K562 (cell line): ENCODE measurements around the gene CNIH3. TPM values are rescaled to one million over a fixed set of nuclear protein-coding genes. Genes with fewer than 3 reads are reported as not detected.

Source experiments
- KDM1A ChIP-seq, 2 experiments: fragments of 450-650 bp; IDR thresholded peaks; 2 replicates each; pipeline ENCODE4 v1.6.1; 2016; ENCODE audit warnings: mild to moderate bottlenecking in 2 of 2
- KLF16 ChIP-seq: IDR thresholded peaks from 2 replicates; pipeline ENCODE4 v1.6.1; 2016; ENCODE audit warnings: antibody characterized with exemption
- LCOR ChIP-seq: sonication (generic); formaldehyde crosslinking; IDR thresholded peaks from 2 replicates; pipeline ENCODE4 v1.8.0; 2022; ENCODE audit warnings: mild to moderate bottlenecking, missing genetic modification reagents
- NR2C1 ChIP-seq, 2 experiments: fragments of 450-650 bp; IDR thresholded peaks; 2 replicates each; pipeline ENCODE4 v1.6.1; 2017; ENCODE audit warnings: mild to moderate bottlenecking in 2 of 2, antibody characterized with exemption in 1 of 2, inconsistent platforms in 1 of 2, missing compliant biosample characterization in 1 of 2, missing genetic modification characterization in 1 of 2
- RBM14 ChIP-seq: fragments of 200-400 bp; formaldehyde crosslinking; IDR thresholded peaks from 2 replicates; pipeline ENCODE4 v1.6.1; 2018; ENCODE audit warnings: low read depth, mild to moderate bottlenecking, low read length, moderate library complexity, borderline replicate concordance; ENCODE audit not compliant: insufficient read depth
- XRCC5 ChIP-seq: fragments of 200-400 bp; formaldehyde crosslinking; IDR thresholded peaks from 2 replicates; pipeline ENCODE4 v1.6.1; 2017; ENCODE audit warnings: low read depth, mild to moderate bottlenecking, low read length
- ZNF384 ChIP-seq: IDR thresholded peaks from 2 replicates; pipeline ENCODE4 v1.6.1; 2012; ENCODE audit warnings: low read depth, low read length, improper control_type of control experiment
- polyA plus RNA-seq, 8 experiments: library from polyadenylated mRNA; depleted of rRNA in 4 of 8; stranded (reverse) in 5 of 8; unstranded in 3 of 8; fragments of >200 nt; fragmentation: Nextera tagmentation in 2 of 8; fragmentation: Illumina TruSeq in 1 of 8; extraction: Ambion mirVana in 2 of 8; extraction: Trizol in 1 of 8; gene quantifications; 2 replicates each; pipeline versions ENCODE4 v1.2.1 to v1.2.3, GENCODE V29; 2011 to 2014; ENCODE audit warnings: inconsistent platforms in 1 of 8, missing spikeins in 1 of 8
- total RNA-seq, 7 experiments: library from RNA; depleted of rRNA in 6 of 7; stranded (reverse); fragments of >200 nt in 6 of 7; fragmentation: Illumina TruSeq in 2 of 7; extraction: Trizol in 2 of 7; gene quantifications; 2 replicates each; pipeline versions ENCODE4 v1.2.1 to v1.2.3, GENCODE V29; 2011 to 2021; ENCODE audit warnings: low replicate concordance in 1 of 7
- TF ChIP-seq, protein P1 (sequence below): fragments of 250-450 bp; sonication (Bioruptor Pico); IDR thresholded peaks from 2 replicates; pipeline ENCODE4 v1.4.0; 2020; ENCODE audit warnings: mild to moderate bottlenecking
- TF ChIP-seq, protein P2 (sequence below), 2 experiments: fragments of 450-650 bp; formaldehyde crosslinking in 1 of 2; IDR thresholded peaks; 2 replicates each; pipeline versions ENCODE4 v1.4.0 to v1.6.1; 2014 to 2020; ENCODE audit warnings: mild to moderate bottlenecking in 2 of 2, borderline replicate concordance in 1 of 2, low read depth in 1 of 2
- TF ChIP-seq, protein P3 (sequence below), 3 experiments: IDR thresholded peaks in 2 of 3; conservative IDR thresholded peaks in 1 of 3; 2 replicates each; pipeline ENCODE4 v1.5.1; 2011 to 2012; ENCODE audit warnings: low read length in 3 of 3, mild to moderate bottlenecking in 3 of 3, control low read depth in 2 of 3, improper control_type of control experiment in 1 of 3, inconsistent platforms in 1 of 3, low read depth in 1 of 3, mixed read lengths in 1 of 3, moderate library complexity in 1 of 3; ENCODE audit not compliant: insufficient read depth in 2 of 3
- TF ChIP-seq, protein P4 (sequence below): fragments of 450-650 bp; formaldehyde crosslinking; IDR thresholded peaks from 2 replicates; pipeline ENCODE4 v1.4.0; 2020; ENCODE audit warnings: mild to moderate bottlenecking, moderate library complexity

Gene CNIH3
- total and polyA plus RNA-seq, 9 of the 15 experiments (the other 6 are each of a cell fraction or from before 2014, with no cell fraction given): 0.14 to 1.8 (median 0.79) TPM

DNA sequence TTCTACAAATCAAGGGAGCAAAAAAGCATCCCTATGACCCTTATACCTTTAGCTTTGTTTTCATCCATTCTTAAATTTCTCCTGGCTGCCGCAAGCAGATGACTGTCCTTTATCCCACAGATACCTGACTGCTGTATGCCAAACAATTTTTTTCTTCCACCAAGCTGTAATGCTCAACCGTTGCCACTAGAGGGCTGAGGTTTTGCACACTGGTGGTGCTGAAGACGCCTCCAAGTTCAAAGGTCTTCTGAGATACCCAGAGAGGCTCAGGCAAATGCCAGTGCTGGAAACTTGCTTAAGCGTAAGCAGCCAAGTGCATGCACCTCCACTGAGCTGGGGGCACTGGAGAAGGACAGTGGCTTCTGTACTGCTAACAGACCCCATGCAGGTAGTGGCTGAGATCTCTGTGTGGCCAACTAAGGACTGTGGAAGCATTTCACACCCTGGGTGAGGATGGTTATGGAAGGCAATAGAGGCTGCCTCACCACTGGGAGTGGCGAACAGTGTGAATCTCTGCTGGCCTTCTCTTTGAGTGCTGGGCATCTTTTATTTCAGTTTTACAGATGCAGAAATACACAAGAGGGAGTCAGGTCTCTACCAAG lies 28.5 kb downstream of the CNIH3 start (continued):
- TF ChIP-seq KLF16 (0 out of 2 replicates have a peak, but pooled peaks have one; percentile 7), LCOR (CRISPR knock-in tag) (no peak), RBM14 (no peak), ZNF384 (peak; percentile 74), NR2C1 (IDR thresholded peaks at IDR 0.05) (peak; percentile 84), NR2C1 (tag; IDR thresholded peaks at IDR 0.05) (peak; percentile 90), XRCC5 (peak; percentile 30; the same call in 1 of the 2 replicates), KDM1A (IDR thresholded peaks at IDR 0.05) (no peak)
- TF ChIP-seq, protein P1, sequence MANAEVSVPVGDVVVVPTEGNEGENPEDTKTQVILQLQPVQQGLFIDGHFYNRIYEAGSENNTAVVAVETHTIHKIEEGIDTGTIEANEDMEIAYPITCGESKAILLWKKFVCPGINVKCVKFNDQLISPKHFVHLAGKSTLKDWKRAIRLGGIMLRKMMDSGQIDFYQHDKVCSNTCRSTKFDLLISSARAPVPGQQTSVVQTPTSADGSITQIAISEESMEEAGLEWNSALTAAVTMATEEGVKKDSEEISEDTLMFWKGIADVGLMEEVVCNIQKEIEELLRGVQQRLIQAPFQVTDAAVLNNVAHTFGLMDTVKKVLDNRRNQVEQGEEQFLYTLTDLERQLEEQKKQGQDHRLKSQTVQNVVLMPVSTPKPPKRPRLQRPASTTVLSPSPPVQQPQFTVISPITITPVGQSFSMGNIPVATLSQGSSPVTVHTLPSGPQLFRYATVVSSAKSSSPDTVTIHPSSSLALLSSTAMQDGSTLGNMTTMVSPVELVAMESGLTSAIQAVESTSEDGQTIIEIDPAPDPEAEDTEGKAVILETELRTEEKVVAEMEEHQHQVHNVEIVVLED (CRISPR knock-in tag): no peak
- TF ChIP-seq, protein P2, sequence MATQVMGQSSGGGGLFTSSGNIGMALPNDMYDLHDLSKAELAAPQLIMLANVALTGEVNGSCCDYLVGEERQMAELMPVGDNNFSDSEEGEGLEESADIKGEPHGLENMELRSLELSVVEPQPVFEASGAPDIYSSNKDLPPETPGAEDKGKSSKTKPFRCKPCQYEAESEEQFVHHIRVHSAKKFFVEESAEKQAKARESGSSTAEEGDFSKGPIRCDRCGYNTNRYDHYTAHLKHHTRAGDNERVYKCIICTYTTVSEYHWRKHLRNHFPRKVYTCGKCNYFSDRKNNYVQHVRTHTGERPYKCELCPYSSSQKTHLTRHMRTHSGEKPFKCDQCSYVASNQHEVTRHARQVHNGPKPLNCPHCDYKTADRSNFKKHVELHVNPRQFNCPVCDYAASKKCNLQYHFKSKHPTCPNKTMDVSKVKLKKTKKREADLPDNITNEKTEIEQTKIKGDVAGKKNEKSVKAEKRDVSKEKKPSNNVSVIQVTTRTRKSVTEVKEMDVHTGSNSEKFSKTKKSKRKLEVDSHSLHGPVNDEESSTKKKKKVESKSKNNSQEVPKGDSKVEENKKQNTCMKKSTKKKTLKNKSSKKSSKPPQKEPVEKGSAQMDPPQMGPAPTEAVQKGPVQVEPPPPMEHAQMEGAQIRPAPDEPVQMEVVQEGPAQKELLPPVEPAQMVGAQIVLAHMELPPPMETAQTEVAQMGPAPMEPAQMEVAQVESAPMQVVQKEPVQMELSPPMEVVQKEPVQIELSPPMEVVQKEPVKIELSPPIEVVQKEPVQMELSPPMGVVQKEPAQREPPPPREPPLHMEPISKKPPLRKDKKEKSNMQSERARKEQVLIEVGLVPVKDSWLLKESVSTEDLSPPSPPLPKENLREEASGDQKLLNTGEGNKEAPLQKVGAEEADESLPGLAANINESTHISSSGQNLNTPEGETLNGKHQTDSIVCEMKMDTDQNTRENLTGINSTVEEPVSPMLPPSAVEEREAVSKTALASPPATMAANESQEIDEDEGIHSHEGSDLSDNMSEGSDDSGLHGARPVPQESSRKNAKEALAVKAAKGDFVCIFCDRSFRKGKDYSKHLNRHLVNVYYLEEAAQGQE (IDR thresholded peaks at IDR 0.05; ENCODE audit: borderline replicate concordance): peak; percentile 48; the same call in 1 of the 2 replicates
- TF ChIP-seq, protein P2 (CRISPR knock-in tag; IDR thresholded peaks at IDR 0.05; ENCODE audit: low read depth): no peak
- TF ChIP-seq, protein P3, sequence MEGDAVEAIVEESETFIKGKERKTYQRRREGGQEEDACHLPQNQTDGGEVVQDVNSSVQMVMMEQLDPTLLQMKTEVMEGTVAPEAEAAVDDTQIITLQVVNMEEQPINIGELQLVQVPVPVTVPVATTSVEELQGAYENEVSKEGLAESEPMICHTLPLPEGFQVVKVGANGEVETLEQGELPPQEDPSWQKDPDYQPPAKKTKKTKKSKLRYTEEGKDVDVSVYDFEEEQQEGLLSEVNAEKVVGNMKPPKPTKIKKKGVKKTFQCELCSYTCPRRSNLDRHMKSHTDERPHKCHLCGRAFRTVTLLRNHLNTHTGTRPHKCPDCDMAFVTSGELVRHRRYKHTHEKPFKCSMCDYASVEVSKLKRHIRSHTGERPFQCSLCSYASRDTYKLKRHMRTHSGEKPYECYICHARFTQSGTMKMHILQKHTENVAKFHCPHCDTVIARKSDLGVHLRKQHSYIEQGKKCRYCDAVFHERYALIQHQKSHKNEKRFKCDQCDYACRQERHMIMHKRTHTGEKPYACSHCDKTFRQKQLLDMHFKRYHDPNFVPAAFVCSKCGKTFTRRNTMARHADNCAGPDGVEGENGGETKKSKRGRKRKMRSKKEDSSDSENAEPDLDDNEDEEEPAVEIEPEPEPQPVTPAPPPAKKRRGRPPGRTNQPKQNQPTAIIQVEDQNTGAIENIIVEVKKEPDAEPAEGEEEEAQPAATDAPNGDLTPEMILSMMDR (IDR thresholded peaks at IDR 0.05 in 2 of 3, conservative IDR thresholded peaks at IDR 0.05 in 1 of 3; ENCODE audit: insufficient read depth in 2 of 3, low read depth in 1 of 3, low read length in 3 of 3): peak; percentile 84 to 92 (median 90)
- TF ChIP-seq, protein P4, sequence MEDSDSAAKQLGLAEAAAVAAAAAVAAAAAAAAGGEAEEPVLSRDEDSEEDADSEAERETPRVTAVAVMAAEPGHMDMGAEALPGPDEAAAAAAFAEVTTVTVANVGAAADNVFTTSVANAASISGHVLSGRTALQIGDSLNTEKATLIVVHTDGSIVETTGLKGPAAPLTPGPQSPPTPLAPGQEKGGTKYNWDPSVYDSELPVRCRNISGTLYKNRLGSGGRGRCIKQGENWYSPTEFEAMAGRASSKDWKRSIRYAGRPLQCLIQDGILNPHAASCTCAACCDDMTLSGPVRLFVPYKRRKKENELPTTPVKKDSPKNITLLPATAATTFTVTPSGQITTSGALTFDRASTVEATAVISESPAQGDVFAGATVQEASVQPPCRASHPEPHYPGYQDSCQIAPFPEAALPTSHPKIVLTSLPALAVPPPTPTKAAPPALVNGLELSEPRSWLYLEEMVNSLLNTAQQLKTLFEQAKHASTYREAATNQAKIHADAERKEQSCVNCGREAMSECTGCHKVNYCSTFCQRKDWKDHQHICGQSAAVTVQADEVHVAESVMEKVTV: peak; percentile 29; the same call in 1 of the 2 replicates
